Peyer's patch (tissue), 4 donors: ENCODE results near the gene NID1. TPM values are rescaled to one million over a fixed set of nuclear protein-coding genes. Genes with fewer than 3 reads are reported as not detected.

Source experiments
- DNase-seq, 3 donors: peaks; one replicate each; pipeline ENCODE4 v3.0.0-alpha.2; 2017 to 2019
- H3K27ac ChIP-seq, 4 donors: fragments of 200-600 bp; sonication (generic); one replicate each; pipeline ENCODE4 v1.5.1; 2016 to 2019
- H3K27me3 ChIP-seq, 2 donors: fragments of 200-600 bp; sonication (generic); one replicate each; pipeline ENCODE4 v1.5.1; 2019
- H3K36me3 ChIP-seq, 3 donors: fragments of 200-600 bp; sonication (generic); one replicate each; pipeline ENCODE4 v1.5.1; 2016 to 2019
- H3K4me1 ChIP-seq, 4 donors: fragments of 200-600 bp; sonication (generic); one replicate each; pipeline ENCODE4 v1.5.1; 2016 to 2019
- H3K4me3 ChIP-seq, 4 donors: fragments of 200-600 bp; sonication (generic); 1 replicate in 3 of 4; 2 replicates in 1 of 4; pipeline ENCODE4 v1.5.1; 2016 to 2019; ENCODE audit warnings: mild to moderate bottlenecking in 1 of 4
- H3K9me3 ChIP-seq, 4 donors: fragments of 200-600 bp; sonication (generic); one replicate each; pipeline ENCODE4 v1.5.1; 2016 to 2019; ENCODE audit warnings: mild to moderate bottlenecking in 1 of 4
- CTCF ChIP-seq, 6 experiments: fragments of 450-650 bp in 4 of 6; fragments of 200-600 bp in 2 of 6; sonication (generic) in 1 of 6; IDR thresholded peaks; one replicate each; pipeline ENCODE4 v1.5.1; 2017 to 2019; ENCODE audit warnings: antibody characterized with exemption in 6 of 6, mild to moderate bottlenecking in 3 of 6, moderate library complexity in 1 of 6
- POLR2A ChIP-seq, 2 donors: fragments of 450-650 bp; IDR thresholded peaks; one replicate each; pipeline ENCODE4 v1.5.1; 2017; ENCODE audit warnings: antibody characterized with exemption in 2 of 2, mild to moderate bottlenecking in 2 of 2, moderate library complexity in 2 of 2
- total RNA-seq, 4 donors: library from RNA; depleted of rRNA; stranded (reverse); fragments of >200 nt; gene quantifications; one replicate each; pipeline ENCODE4 v1.1.0, GENCODE V29; 2016

Gene NID1
- total RNA-seq, 4 donors from 2014 or later, result 20.5 to 92.4 (median 62.0) TPM

DNA sequence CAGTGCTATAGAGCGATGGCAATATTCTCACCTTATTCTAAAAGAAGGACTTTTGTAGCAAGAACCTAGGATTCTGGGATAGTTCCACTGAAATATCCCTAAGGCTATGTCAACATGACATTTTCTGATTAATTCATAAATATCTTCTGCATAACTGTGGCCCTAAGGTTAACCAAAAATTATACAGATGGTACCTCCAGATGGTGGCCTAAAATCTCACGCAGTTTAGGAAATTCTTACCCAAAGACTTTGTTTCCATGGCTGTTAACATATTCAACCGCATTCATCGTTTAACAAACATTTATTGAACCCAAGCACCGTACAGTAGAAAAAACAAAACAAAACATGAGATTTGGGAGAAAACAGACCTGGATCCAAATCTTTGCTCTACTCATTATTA is 19.1 kb downstream of the NID1 start:
- DNase-seq, result no peak
- H3K4me1 ChIP-seq, result no peaks in the 10 kb centered on the region

GRCh38 chr1:236044341-236044740 is 20.5 kb downstream of the NID1 start:
- Histone ChIP-seq H3K9me3 (no peaks in the 10 kb centered on the region), H3K4me1 (no peaks in the 10 kb centered on the region), H3K4me3 (no peak overlapping the region), H3K27me3 (no peaks in the 10 kb centered on the region), H3K27ac (no peak overlapping the region), H3K36me3 (peaks cover 0 to 18% (median 0%) of the 10 kb centered on the region in 3 donors)
- DNase-seq, result no peak
- TF ChIP-seq CTCF (IDR thresholded peaks at IDR 0.05) (no peak), POLR2A (IDR thresholded peaks at IDR 0.05) (no peak)

More for the DNA sequence above, 19.1 kb downstream of the NID1 start:
- no peaks in the 10 kb centered on the region for H3K27me3 ChIP-seq
- no peak overlapping the region for H3K4me3 ChIP-seq
- no peak for TF ChIP-seq CTCF (IDR thresholded peaks at IDR 0.05)
- no peak for TF ChIP-seq POLR2A (IDR thresholded peaks at IDR 0.05)
- no peak overlapping the region for H3K27ac ChIP-seq
- H3K9me3 ChIP-seq, result no peaks in the 10 kb centered on the region
- peaks cover 0 to 18% (median 0%) of the 10 kb centered on the region in 3 donors for H3K36me3 ChIP-seq

DNA sequence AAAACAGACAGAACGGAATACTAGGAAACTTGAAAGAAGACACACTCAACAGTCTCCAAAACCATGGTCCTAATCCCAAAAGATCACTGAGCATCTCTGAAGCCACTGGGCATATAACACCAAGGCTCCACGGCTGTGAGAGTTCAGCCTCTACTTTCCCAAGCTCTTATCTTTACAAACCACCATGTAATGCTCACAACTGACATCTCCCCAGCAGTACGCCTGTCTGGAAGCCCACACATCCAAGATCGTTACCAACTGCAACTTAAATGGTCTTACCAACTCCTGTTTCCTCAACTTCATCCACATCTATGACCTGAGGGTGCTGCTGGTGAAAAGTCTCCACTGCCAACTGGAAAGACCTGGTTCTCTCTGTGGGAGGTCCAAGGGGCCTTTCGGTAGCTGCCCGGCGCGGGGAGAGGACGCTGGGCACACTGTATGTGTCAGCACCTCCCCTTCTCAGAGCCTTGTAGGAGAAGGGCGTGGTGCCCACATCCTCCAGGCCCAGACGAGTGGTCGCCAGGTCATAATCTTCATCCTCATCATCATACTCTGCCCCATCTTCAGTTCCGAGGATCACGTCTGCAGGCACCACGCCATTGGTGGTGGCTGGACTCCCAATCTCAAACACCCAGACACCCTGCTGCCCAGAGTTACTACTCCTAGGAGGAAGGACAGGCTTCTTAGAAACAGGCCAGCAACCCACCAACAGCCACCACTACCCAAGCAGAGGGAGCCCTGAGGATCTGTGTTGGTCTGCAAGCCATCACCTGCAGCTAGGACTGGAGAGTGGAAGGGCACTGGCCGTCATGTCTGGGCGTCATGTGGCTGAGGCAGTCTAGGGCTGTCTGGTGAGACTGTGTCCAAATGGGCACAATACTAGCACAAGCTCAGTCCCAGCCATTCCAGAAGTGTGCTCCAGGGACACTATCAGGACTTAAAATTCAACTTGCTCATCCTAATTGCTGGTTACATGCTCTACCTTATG is 23.0 kb downstream of the NID1 start:
- Histone ChIP-seq H3K27ac (no peak overlapping the region), H3K4me3 (no peak overlapping the region), H3K36me3 (peaks cover 0 to 11% (median 0%) of the 10 kb centered on the region in 3 donors), H3K9me3 (no peaks in the 10 kb centered on the region), H3K4me1 (no peaks in the 10 kb centered on the region), H3K27me3 (no peaks in the 10 kb centered on the region)
- TF ChIP-seq POLR2A (IDR thresholded peaks at IDR 0.05), result no peak
- TF ChIP-seq CTCF (IDR thresholded peaks at IDR 0.05), result no peak
- DNase-seq, result no peak

DNA sequence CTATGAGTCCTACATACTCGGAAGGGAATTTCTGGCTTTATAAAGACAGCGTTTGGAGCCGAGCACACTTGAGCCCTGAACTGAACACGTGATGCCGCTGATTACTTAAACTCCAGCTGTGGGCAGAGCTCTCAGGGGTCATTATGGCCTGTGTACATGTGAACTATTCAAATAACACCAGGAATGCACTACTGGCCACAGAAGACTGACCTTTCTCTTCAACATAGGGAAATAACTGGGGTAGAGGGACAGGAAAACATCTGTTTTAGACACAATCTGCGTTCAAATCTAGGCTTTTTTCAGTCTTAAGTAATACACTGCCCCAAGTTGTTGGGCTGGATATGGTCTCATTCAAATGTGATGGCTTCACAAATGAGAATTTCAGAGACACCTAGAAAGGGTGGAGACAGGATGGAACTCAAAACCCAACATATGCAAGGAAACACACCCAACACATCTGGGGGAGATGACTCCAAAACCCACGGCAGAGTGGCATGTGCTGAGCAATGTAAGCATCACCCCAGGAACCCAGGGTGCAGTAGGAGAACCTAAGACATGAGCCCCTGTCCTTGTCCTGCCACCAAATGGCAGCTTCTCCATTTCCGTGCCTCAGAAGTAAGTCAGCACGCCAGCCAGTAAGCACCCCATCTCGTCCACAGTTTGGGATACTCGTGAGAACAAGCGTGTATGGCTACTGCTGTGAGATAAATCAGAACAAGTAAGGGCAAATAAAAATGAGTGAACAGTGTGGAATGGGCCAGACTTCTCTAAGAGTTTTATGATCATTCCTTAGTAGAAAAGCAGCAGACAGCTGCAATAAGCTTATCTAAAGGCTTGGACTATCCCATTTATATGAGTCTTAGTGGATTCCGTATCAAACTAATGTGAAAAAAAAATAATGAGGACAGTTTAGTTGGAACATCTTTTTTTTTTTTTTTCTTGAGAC is 24.9 kb downstream of the NID1 start:
- no peaks in the 10 kb centered on the region for H3K9me3 ChIP-seq
- H3K27ac ChIP-seq, result peak overlapping the region in 3 of 4 donors; percentile 2 to 67 (median 63)
- TF ChIP-seq CTCF (IDR thresholded peaks at IDR 0.05), result no peak
- TF ChIP-seq POLR2A (IDR thresholded peaks at IDR 0.05), result no peak
- H3K36me3 ChIP-seq, result peaks cover 0 to 10% (median 0%) of the 10 kb centered on the region in 3 donors
- no peak overlapping the region for H3K4me3 ChIP-seq
- H3K27me3 ChIP-seq, result no peaks in the 10 kb centered on the region
- DNase-seq, result no peak
- H3K4me1 ChIP-seq, result no peaks in the 10 kb centered on the region

DNA sequence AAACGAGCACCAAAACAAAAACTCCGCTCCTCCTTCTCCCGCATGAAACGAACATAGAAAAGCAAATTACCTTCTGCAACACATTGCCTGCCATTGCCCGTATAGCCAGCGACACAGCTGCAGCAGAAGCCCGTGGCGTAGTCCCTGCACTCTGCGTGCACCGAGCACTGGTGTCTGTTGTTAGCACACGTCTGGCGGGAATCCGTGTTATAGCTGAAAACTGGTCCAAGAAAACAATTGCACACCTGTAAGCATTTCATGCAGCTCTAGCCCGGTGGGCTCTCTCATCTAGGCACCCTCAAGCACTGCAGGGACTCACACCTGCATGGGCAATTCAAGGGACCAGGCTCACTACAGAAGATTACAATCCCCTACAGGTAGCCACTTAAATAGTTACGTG is 26.9 kb downstream of the NID1 start:
- Histone ChIP-seq H3K9me3 (no peaks in the 10 kb centered on the region), H3K27ac (no peak overlapping the region), H3K4me3 (no peak overlapping the region), H3K27me3 (no peaks in the 10 kb centered on the region), H3K4me1 (no peaks in the 10 kb centered on the region), H3K36me3 (peaks cover 0 to 10% (median 0%) of the 10 kb centered on the region in 3 donors)
- no peak for DNase-seq
- TF ChIP-seq POLR2A (IDR thresholded peaks at IDR 0.05) (no peak), CTCF (IDR thresholded peaks at IDR 0.05) (no peak)
